Measurements from ENCODE around the gene FOXD2. TPM values are rescaled to one million over a fixed set of nuclear protein-coding genes. Genes with fewer than 3 reads are reported as not detected.

FOXD2 gene
- total RNA-seq, 1 donor from 2014 or later, result 0.07 TPM

- no peak for TF ChIP-seq EZH2 (IDR thresholded peaks at IDR 0.05; ENCODE audit: insufficient read depth, low read length)
- TF ChIP-seq, protein P1, sequence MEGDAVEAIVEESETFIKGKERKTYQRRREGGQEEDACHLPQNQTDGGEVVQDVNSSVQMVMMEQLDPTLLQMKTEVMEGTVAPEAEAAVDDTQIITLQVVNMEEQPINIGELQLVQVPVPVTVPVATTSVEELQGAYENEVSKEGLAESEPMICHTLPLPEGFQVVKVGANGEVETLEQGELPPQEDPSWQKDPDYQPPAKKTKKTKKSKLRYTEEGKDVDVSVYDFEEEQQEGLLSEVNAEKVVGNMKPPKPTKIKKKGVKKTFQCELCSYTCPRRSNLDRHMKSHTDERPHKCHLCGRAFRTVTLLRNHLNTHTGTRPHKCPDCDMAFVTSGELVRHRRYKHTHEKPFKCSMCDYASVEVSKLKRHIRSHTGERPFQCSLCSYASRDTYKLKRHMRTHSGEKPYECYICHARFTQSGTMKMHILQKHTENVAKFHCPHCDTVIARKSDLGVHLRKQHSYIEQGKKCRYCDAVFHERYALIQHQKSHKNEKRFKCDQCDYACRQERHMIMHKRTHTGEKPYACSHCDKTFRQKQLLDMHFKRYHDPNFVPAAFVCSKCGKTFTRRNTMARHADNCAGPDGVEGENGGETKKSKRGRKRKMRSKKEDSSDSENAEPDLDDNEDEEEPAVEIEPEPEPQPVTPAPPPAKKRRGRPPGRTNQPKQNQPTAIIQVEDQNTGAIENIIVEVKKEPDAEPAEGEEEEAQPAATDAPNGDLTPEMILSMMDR (IDR thresholded peaks at IDR 0.05; ENCODE audit: insufficient read depth, low read depth, low read length), result no peak
- no peak overlapping the region for H3K4me3 ChIP-seq (ENCODE audit: insufficient read depth, low read depth, low read length)
- H4K20me1 ChIP-seq (ENCODE audit: insufficient read depth, low read length), result no peaks in the 10 kb centered on the region
- peaks cover 4% of the 10 kb centered on the region for H3K27me3 ChIP-seq (ENCODE audit: insufficient read depth, low read length)
- no peak overlapping the region for H3K4me2 ChIP-seq (ENCODE audit: low read length)
- no peak overlapping the region for H2AFZ ChIP-seq (ENCODE audit: low read depth, low read length)
- DNase-seq (ENCODE audit: low read depth), result no peak
- peaks cover 2% of the 10 kb centered on the region for H3K9me3 Mint-ChIP-seq (ENCODE audit: unreplicated experiment)
- no peaks in the 10 kb centered on the region for H3K36me3 Mint-ChIP-seq (ENCODE audit: low read depth, unreplicated experiment)
- H3K27me3 Mint-ChIP-seq (ENCODE audit: low read depth, unreplicated experiment), result peaks cover 47% of the 10 kb centered on the region
- H3K27ac ChIP-seq (ENCODE audit: low read depth, low read length), result no peak overlapping the region
- no peak overlapping the region for H3K9ac ChIP-seq (ENCODE audit: low read length)
- H3K4me3 Mint-ChIP-seq (ENCODE audit: unreplicated experiment), result no peak overlapping the region
- no peaks in the 10 kb centered on the region for H3K9me3 ChIP-seq (ENCODE audit: insufficient read depth, low read depth, low read length)
- H3K4me1 Mint-ChIP-seq (ENCODE audit: low read depth, unreplicated experiment), result peaks cover 17% of the 10 kb centered on the region
- no peaks in the 10 kb centered on the region for H3K79me2 ChIP-seq (ENCODE audit: insufficient read depth, low read length)
- no peak for FAIRE-seq
- H3K36me3 ChIP-seq (ENCODE audit: insufficient read depth, low read length), result no peaks in the 10 kb centered on the region
- peaks cover 13% of the 10 kb centered on the region for H3K4me1 ChIP-seq (ENCODE audit: insufficient read depth, low read length)
- H3K27ac Mint-ChIP-seq (ENCODE audit: unreplicated experiment), result no peak overlapping the region
Observed at GRCh38 chr1:47405697-47406096, 32.1 kb upstream of the FOXD2 start.

GRCh38 chr1:47406966-47407365 is 30.9 kb upstream of the FOXD2 start:
- Histone ChIP-seq H3K36me3 (ENCODE audit: insufficient read depth, low read length) (no peaks in the 10 kb centered on the region), H3K4me2 (ENCODE audit: low read length) (no peak overlapping the region), H3K9me3 (ENCODE audit: insufficient read depth, low read depth, low read length) (no peaks in the 10 kb centered on the region), H4K20me1 (ENCODE audit: insufficient read depth, low read length) (no peaks in the 10 kb centered on the region), H3K9ac (ENCODE audit: low read length) (no peak overlapping the region), H3K4me3 (ENCODE audit: insufficient read depth, low read depth, low read length) (no peak overlapping the region), H3K27ac (ENCODE audit: low read depth, low read length) (no peak overlapping the region), H3K79me2 (ENCODE audit: insufficient read depth, low read length) (no peaks in the 10 kb centered on the region), H2AFZ (ENCODE audit: low read depth, low read length) (no peak overlapping the region), H3K27me3 (ENCODE audit: insufficient read depth, low read length) (no peaks in the 10 kb centered on the region), H3K4me1 (ENCODE audit: insufficient read depth, low read length) (peaks cover 13% of the 10 kb centered on the region)
- DNase-seq (ENCODE audit: low read depth), result no peak
- FAIRE-seq, result no peak
- TF ChIP-seq EZH2 (IDR thresholded peaks at IDR 0.05; ENCODE audit: insufficient read depth, low read length), result no peak
- TF ChIP-seq, protein P1 (IDR thresholded peaks at IDR 0.05; ENCODE audit: insufficient read depth, low read depth, low read length), result no peak
- Mint-ChIP-seq H3K4me3 (ENCODE audit: unreplicated experiment) (no peak overlapping the region), H3K27ac (ENCODE audit: unreplicated experiment) (no peak overlapping the region), H3K4me1 (ENCODE audit: low read depth, unreplicated experiment) (peaks cover 24% of the 10 kb centered on the region), H3K36me3 (ENCODE audit: low read depth, unreplicated experiment) (no peaks in the 10 kb centered on the region), H3K27me3 (ENCODE audit: low read depth, unreplicated experiment) (peaks cover 36% of the 10 kb centered on the region), H3K9me3 (ENCODE audit: unreplicated experiment) (peaks cover 2% of the 10 kb centered on the region)

DNA sequence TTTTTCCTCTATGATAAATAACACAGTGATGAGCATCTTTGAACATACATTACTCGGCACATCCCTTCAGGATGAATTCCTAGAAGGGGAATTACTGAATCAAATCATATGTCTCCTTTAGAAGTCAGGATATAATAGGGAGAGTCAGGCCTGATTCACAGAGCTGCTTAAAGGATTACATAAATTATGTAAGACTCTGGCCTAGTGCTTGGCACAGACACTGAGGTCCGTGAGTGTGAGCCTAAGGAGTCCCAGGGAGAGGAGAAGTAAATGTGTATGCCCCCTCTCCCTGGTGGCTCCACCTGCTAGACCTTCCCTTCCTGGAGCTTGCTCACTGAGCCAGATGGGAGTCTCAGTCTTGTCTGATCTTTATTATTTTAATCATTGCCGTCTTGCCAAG is 30.4 kb upstream of the FOXD2 start:
- H3K4me3 ChIP-seq (ENCODE audit: insufficient read depth, low read depth, low read length), result no peak overlapping the region
- no peaks in the 10 kb centered on the region for H3K36me3 ChIP-seq (ENCODE audit: insufficient read depth, low read length)
- H3K27me3 ChIP-seq (ENCODE audit: insufficient read depth, low read length), result no peaks in the 10 kb centered on the region
- H2AFZ ChIP-seq (ENCODE audit: low read depth, low read length), result no peak overlapping the region
- H3K4me1 ChIP-seq (ENCODE audit: insufficient read depth, low read length), result peaks cover 13% of the 10 kb centered on the region
- DNase-seq (ENCODE audit: low read depth) (no peak), FAIRE-seq (peak; percentile 52)
- Mint-ChIP-seq H3K36me3 (ENCODE audit: low read depth, unreplicated experiment) (no peaks in the 10 kb centered on the region), H3K4me1 (ENCODE audit: low read depth, unreplicated experiment) (peaks cover 24% of the 10 kb centered on the region), H3K4me3 (ENCODE audit: unreplicated experiment) (no peak overlapping the region), H3K27ac (ENCODE audit: unreplicated experiment) (no peak overlapping the region), H3K9me3 (ENCODE audit: unreplicated experiment) (peaks cover 2% of the 10 kb centered on the region), H3K27me3 (ENCODE audit: low read depth, unreplicated experiment) (peaks cover 31% of the 10 kb centered on the region)
- no peak overlapping the region for H3K4me2 ChIP-seq (ENCODE audit: low read length)
- H3K79me2 ChIP-seq (ENCODE audit: insufficient read depth, low read length), result no peaks in the 10 kb centered on the region
- no peaks in the 10 kb centered on the region for H3K9me3 ChIP-seq (ENCODE audit: insufficient read depth, low read depth, low read length)
- no peak for TF ChIP-seq EZH2 (IDR thresholded peaks at IDR 0.05; ENCODE audit: insufficient read depth, low read length)
- TF ChIP-seq, protein P1 (IDR thresholded peaks at IDR 0.05; ENCODE audit: insufficient read depth, low read depth, low read length), result no peak
- H4K20me1 ChIP-seq (ENCODE audit: insufficient read depth, low read length), result no peaks in the 10 kb centered on the region
- H3K27ac ChIP-seq (ENCODE audit: low read depth, low read length), result no peak overlapping the region
- no peak overlapping the region for H3K9ac ChIP-seq (ENCODE audit: low read length)

All from astrocyte (in vitro differentiated cells and primary cell).